ENCODE measurements around the gene ANKRD33. TPM values are rescaled to one million over a fixed set of nuclear protein-coding genes. Genes with fewer than 3 reads are reported as not detected.

ANKRD33 gene
- total RNA-seq, 3 donors from 2014 or later (not counting 1 experiment from before 2014, with no cell fraction given) = not detected

- Mint-ChIP-seq H3K27me3 (ENCODE audit: low read depth in 2 of 2) (peaks cover 54 to 67% of the 10 kb centered on the region in 2 donors), H3K4me3 (no peak overlapping the region), H3K9me3 (no peaks in the 10 kb centered on the region), H3K27ac (no peak overlapping the region), H3K4me1 (peaks cover 0 to 23% of the 10 kb centered on the region in 2 donors), H3K36me3 (no peaks in the 10 kb centered on the region)
- no peaks in the 10 kb centered on the region for H3K36me3 ChIP-seq (ENCODE audit: control insufficient read depth, insufficient read depth, low read length)
- no peak overlapping the region for H3K27ac ChIP-seq (ENCODE audit: low read length)
- H3K9me3 ChIP-seq (ENCODE audit: control insufficient read depth, insufficient read depth, low read length) = no peaks in the 10 kb centered on the region
- TF ChIP-seq, protein P1, sequence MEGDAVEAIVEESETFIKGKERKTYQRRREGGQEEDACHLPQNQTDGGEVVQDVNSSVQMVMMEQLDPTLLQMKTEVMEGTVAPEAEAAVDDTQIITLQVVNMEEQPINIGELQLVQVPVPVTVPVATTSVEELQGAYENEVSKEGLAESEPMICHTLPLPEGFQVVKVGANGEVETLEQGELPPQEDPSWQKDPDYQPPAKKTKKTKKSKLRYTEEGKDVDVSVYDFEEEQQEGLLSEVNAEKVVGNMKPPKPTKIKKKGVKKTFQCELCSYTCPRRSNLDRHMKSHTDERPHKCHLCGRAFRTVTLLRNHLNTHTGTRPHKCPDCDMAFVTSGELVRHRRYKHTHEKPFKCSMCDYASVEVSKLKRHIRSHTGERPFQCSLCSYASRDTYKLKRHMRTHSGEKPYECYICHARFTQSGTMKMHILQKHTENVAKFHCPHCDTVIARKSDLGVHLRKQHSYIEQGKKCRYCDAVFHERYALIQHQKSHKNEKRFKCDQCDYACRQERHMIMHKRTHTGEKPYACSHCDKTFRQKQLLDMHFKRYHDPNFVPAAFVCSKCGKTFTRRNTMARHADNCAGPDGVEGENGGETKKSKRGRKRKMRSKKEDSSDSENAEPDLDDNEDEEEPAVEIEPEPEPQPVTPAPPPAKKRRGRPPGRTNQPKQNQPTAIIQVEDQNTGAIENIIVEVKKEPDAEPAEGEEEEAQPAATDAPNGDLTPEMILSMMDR (IDR thresholded peaks at IDR 0.05) = no peak
- H3K4me1 ChIP-seq (ENCODE audit: control insufficient read depth, insufficient read depth, low read length) = peaks cover 32% of the 10 kb centered on the region
- 95% methylated on average over 7 of the region's 7 CpGs for WGBS (ENCODE audit: insufficient coverage)
- H3K4me3 ChIP-seq (ENCODE audit: low read length) = no peak overlapping the region
- DNase-seq (no peak), ATAC-seq (no peak)
- peaks cover 41% of the 10 kb centered on the region for H3K27me3 ChIP-seq (ENCODE audit: control insufficient read depth, insufficient read depth, low read length)
- intact Hi-C loops (cut with micrococcal nuclease) = no loop called here
Observed at GRCh38 chr12:51865757-51866270, 22.1 kb upstream of the ANKRD33 start.

- Mint-ChIP-seq H3K4me1 (peaks cover 0 to 23% of the 10 kb centered on the region in 2 donors), H3K27ac (no peak overlapping the region), H3K4me3 (no peak overlapping the region), H3K27me3 (ENCODE audit: low read depth in 2 of 2) (peaks cover 55 to 71% of the 10 kb centered on the region in 2 donors), H3K36me3 (no peaks in the 10 kb centered on the region), H3K9me3 (no peaks in the 10 kb centered on the region)
- Histone ChIP-seq H3K27me3 (ENCODE audit: control insufficient read depth, insufficient read depth, low read length) (peaks cover 41% of the 10 kb centered on the region), H3K9me3 (ENCODE audit: control insufficient read depth, insufficient read depth, low read length) (no peaks in the 10 kb centered on the region), H3K36me3 (ENCODE audit: control insufficient read depth, insufficient read depth, low read length) (no peaks in the 10 kb centered on the region), H3K4me3 (ENCODE audit: low read length) (no peak overlapping the region), H3K27ac (ENCODE audit: low read length) (no peak overlapping the region), H3K4me1 (ENCODE audit: control insufficient read depth, insufficient read depth, low read length) (peaks cover 32% of the 10 kb centered on the region)
- no peak for DNase-seq
- WGBS (ENCODE audit: insufficient coverage) = 93% methylated on average over 4 of the region's 4 CpGs
- TF ChIP-seq, protein P1 (IDR thresholded peaks at IDR 0.05) = no peak
- ATAC-seq = no peak
- intact Hi-C loops (cut with micrococcal nuclease) = no loop called here
Observed at GRCh38 chr12:51866324-51866723, 21.6 kb upstream of the ANKRD33 start.

GRCh38 chr12:51866762-51867161 is 21.1 kb upstream of the ANKRD33 start:
- H3K27ac ChIP-seq (ENCODE audit: low read length) = no peak overlapping the region
- no peak for DNase-seq
- no peaks in the 10 kb centered on the region for H3K9me3 ChIP-seq (ENCODE audit: control insufficient read depth, insufficient read depth, low read length)
- Mint-ChIP-seq H3K27me3 (ENCODE audit: low read depth in 2 of 2) (peaks cover 55 to 71% of the 10 kb centered on the region in 2 donors), H3K4me3 (no peak overlapping the region), H3K36me3 (no peaks in the 10 kb centered on the region), H3K27ac (no peak overlapping the region), H3K9me3 (no peaks in the 10 kb centered on the region), H3K4me1 (peaks cover 0 to 23% of the 10 kb centered on the region in 2 donors)
- 84% methylated on average over 5 of the region's 8 CpGs for WGBS (ENCODE audit: insufficient coverage)
- no peak overlapping the region for H3K4me3 ChIP-seq (ENCODE audit: low read length)
- H3K27me3 ChIP-seq (ENCODE audit: control insufficient read depth, insufficient read depth, low read length) = peaks cover 41% of the 10 kb centered on the region
- H3K36me3 ChIP-seq (ENCODE audit: control insufficient read depth, insufficient read depth, low read length) = no peaks in the 10 kb centered on the region
- TF ChIP-seq, protein P1 (IDR thresholded peaks at IDR 0.05) = no peak
- intact Hi-C loops (cut with micrococcal nuclease) = no loop called here
- ATAC-seq = no peak
- peaks cover 32% of the 10 kb centered on the region for H3K4me1 ChIP-seq (ENCODE audit: control insufficient read depth, insufficient read depth, low read length)

DNA sequence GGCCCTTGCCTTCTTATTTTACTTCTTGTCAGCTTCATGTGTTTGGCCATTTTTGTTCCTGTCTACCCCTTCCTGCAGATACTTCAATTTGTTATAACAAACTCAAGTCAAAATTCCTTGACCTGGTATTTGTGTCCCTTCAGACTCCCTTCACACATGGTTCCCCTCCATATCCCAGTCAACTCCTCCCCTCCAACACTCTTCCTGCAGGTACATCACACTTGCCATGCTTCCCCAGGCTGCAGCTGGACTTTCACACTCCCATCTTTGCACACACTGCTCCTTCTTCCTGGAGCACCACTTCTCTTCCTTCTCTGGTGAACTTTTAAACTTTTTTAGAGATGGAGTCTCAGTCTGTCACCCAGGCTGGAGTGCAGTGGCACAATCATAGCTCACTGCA is 20.5 kb upstream of the ANKRD33 start:
- peaks cover 51 to 68% of the 10 kb centered on the region in 2 donors for H3K27me3 Mint-ChIP-seq (ENCODE audit: low read depth in 2 of 2)
- TF ChIP-seq, protein P1 (IDR thresholded peaks at IDR 0.05) = no peak
- Histone ChIP-seq H3K27me3 (ENCODE audit: control insufficient read depth, insufficient read depth, low read length) (peaks cover 40% of the 10 kb centered on the region), H3K36me3 (ENCODE audit: control insufficient read depth, insufficient read depth, low read length) (no peaks in the 10 kb centered on the region), H3K4me1 (ENCODE audit: control insufficient read depth, insufficient read depth, low read length) (peaks cover 32% of the 10 kb centered on the region), H3K9me3 (ENCODE audit: control insufficient read depth, insufficient read depth, low read length) (no peaks in the 10 kb centered on the region), H3K27ac (ENCODE audit: low read length) (no peak overlapping the region), H3K4me3 (ENCODE audit: low read length) (no peak overlapping the region)
- no peak overlapping the region for H3K27ac Mint-ChIP-seq
- H3K4me3 Mint-ChIP-seq = no peak overlapping the region
- no peak for DNase-seq
- no peaks in the 10 kb centered on the region for H3K36me3 Mint-ChIP-seq
- H3K9me3 Mint-ChIP-seq = no peaks in the 10 kb centered on the region
- H3K4me1 Mint-ChIP-seq = peaks cover 0 to 23% of the 10 kb centered on the region in 2 donors
- ATAC-seq = no peak
- intact Hi-C loops (cut with micrococcal nuclease) = no loop called here

Measured in natural killer cell (primary cell).